ENCODE measurements around the gene CTNNA2. TPM values are rescaled to one million over a fixed set of nuclear protein-coding genes. Genes with fewer than 3 reads are reported as not detected.

The CTNNA2 gene
- total RNA-seq, 6 experiments from 2014 or later, result 0.44 TPM; not detected in 5

- H3K9me3 ChIP-seq, result no peaks in the 10 kb centered on the region
- no peak overlapping the region for H3K4me3 ChIP-seq
- no peaks in the 10 kb centered on the region for H3K36me3 ChIP-seq
- TF ChIP-seq POLR2A (IDR thresholded peaks at IDR 0.05) (no peak), CTCF (IDR thresholded peaks at IDR 0.05) (no peak)
- intact Hi-C loops (cut with DNase I), result no loop called here
- no peak overlapping the region for H3K27ac ChIP-seq
- H3K4me1 ChIP-seq, result no peaks in the 10 kb centered on the region
- ATAC-seq, result no peak
- 33% methylated on average over 12 of the region's 14 CpGs for WGBS (ENCODE audit: insufficient coverage, low coverage, low lambda C conversion rate, missing lambda C conversion rate)
- no peaks in the 10 kb centered on the region for H3K27me3 ChIP-seq
- no peak for DNase-seq
These were observed 810.1 kb downstream of the CTNNA2 start for GRCh38 chr2:80322958-80323357.

GRCh38 chr2:80323610-80324009 lies 810.8 kb downstream of the CTNNA2 start:
- no peak for TF ChIP-seq POLR2A (IDR thresholded peaks at IDR 0.05)
- TF ChIP-seq CTCF (IDR thresholded peaks at IDR 0.05), result no peak
- Histone ChIP-seq H3K27me3 (no peaks in the 10 kb centered on the region), H3K4me3 (no peak overlapping the region), H3K4me1 (no peaks in the 10 kb centered on the region), H3K9me3 (no peaks in the 10 kb centered on the region), H3K27ac (no peak overlapping the region), H3K36me3 (no peaks in the 10 kb centered on the region)
- intact Hi-C loops (cut with DNase I), result no loop called here
- ATAC-seq (no peak), DNase-seq (no peak)
- WGBS (ENCODE audit: insufficient coverage, low coverage, low lambda C conversion rate, missing lambda C conversion rate), result 24% methylated on average over 1 of the region's 1 CpG

- 39% methylated on average over 3 of the region's 3 CpGs for WGBS (ENCODE audit: insufficient coverage, low coverage, low lambda C conversion rate, missing lambda C conversion rate)
- Histone ChIP-seq H3K4me3 (no peak overlapping the region), H3K27ac (no peak overlapping the region), H3K36me3 (no peaks in the 10 kb centered on the region), H3K4me1 (no peaks in the 10 kb centered on the region), H3K27me3 (no peaks in the 10 kb centered on the region), H3K9me3 (no peaks in the 10 kb centered on the region)
- intact Hi-C loops (cut with DNase I), result no loop called here
- ATAC-seq, result no peak
- no peak for DNase-seq
- TF ChIP-seq CTCF (IDR thresholded peaks at IDR 0.05) (no peak), POLR2A (IDR thresholded peaks at IDR 0.05) (no peak)
These were observed 811.7 kb downstream of the CTNNA2 start for GRCh38 chr2:80324525-80324924.

GRCh38 chr2:80326214-80326613 lies 813.4 kb downstream of the CTNNA2 start:
- Histone ChIP-seq H3K27ac (no peak overlapping the region), H3K4me1 (no peaks in the 10 kb centered on the region), H3K36me3 (no peaks in the 10 kb centered on the region), H3K27me3 (no peaks in the 10 kb centered on the region), H3K9me3 (no peaks in the 10 kb centered on the region), H3K4me3 (no peak overlapping the region)
- peak in 2 of 4 donors; percentile 19 to 48 for TF ChIP-seq CTCF (IDR thresholded peaks at IDR 0.05)
- TF ChIP-seq POLR2A (IDR thresholded peaks at IDR 0.05), result no peak
- DNase-seq (no peak), ATAC-seq (peak in 1 of 4 donors; percentile 33)
- intact Hi-C loops (cut with DNase I), result no loop called here

- no peaks in the 10 kb centered on the region for H3K4me1 ChIP-seq
- no peak for ATAC-seq
- H3K27ac ChIP-seq, result no peak overlapping the region
- TF ChIP-seq POLR2A (IDR thresholded peaks at IDR 0.05), result no peak
- no peak for TF ChIP-seq CTCF (IDR thresholded peaks at IDR 0.05)
- no peaks in the 10 kb centered on the region for H3K27me3 ChIP-seq
- H3K4me3 ChIP-seq, result no peak overlapping the region
- intact Hi-C loops (cut with DNase I), result no loop called here
- no peak for DNase-seq
- H3K9me3 ChIP-seq, result no peaks in the 10 kb centered on the region
- 40% methylated on average over 1 of the region's 1 CpG for WGBS (ENCODE audit: insufficient coverage, low coverage, low lambda C conversion rate, missing lambda C conversion rate)
- H3K36me3 ChIP-seq, result no peaks in the 10 kb centered on the region
These were observed 814.0 kb downstream of the CTNNA2 start for GRCh38 chr2:80326861-80327260.

All from right lobe of liver (tissue), 6 donors.